Activated CD4-positive, alpha-beta T cell treated with anti-CD3 and anti-CD28 coated beads for 36 hours (primary cell): ENCODE results near the gene SHISAL1. TPM values are rescaled to one million over a fixed set of nuclear protein-coding genes. Genes with fewer than 3 reads are reported as not detected.

Experiments
- ATAC-seq: fragments of 200-7000 bp; cut with Tn5 transposase; one replicate; pipeline ENCODE4 v1.10.0; 2021; ENCODE audit warnings: mild to moderate bottlenecking, moderate library complexity
- CTCF ChIA-PET: fragments of 350-600 bp; sonication (Branson Sonifier 250); formaldehyde crosslinking; loops from one replicate; lab custom pipeline; 2021; ENCODE audit warnings: antibody characterized with exemption; lab: Charles Lee
- POLR2A ChIA-PET: fragments of 350-600 bp; sonication (Branson Sonifier 250); formaldehyde crosslinking; loops from one replicate; lab custom pipeline; 2021; ENCODE audit warnings: antibody characterized with exemption, inconsistent platforms; lab: Charles Lee
- DNase-seq: peaks from one replicate; pipeline ENCODE4 v3.0.0-alpha.2; 2020
- H3K27ac Mint-ChIP-seq: one replicate; pipeline ENCODE4 v1.8.0; 2021; ENCODE audit warnings: mixed read lengths
- H3K27me3 Mint-ChIP-seq: one replicate; pipeline ENCODE4 v1.8.0; 2021; ENCODE audit warnings: mixed read lengths
- H3K36me3 Mint-ChIP-seq: one replicate; pipeline ENCODE4 v1.8.0; 2021; ENCODE audit warnings: low read depth, mixed read lengths
- H3K4me1 Mint-ChIP-seq: one replicate; pipeline ENCODE4 v1.8.0; 2021; ENCODE audit warnings: mixed read lengths
- H3K4me3 Mint-ChIP-seq: one replicate; pipeline ENCODE4 v1.8.0; 2021; ENCODE audit warnings: mild to moderate bottlenecking, moderate library complexity, mixed read lengths
- H3K9me3 Mint-ChIP-seq: one replicate; pipeline ENCODE4 v1.8.0; 2021; ENCODE audit warnings: low read depth, mixed read lengths
- intact Hi-C, 2 experiments: fragments of 100-400 bp; cut with DNase I in 1 of 2; cut with micrococcal nuclease in 1 of 2; formaldehyde crosslinking; loops; one replicate each; pipeline versions ENCODE4 v1.14.2 to v1.15.1; 2022 to 2024; cut with DNase I, micrococcal nuclease
- total RNA-seq, 2 experiments: library from RNA; stranded (reverse); gene quantifications; one replicate each; pipeline ENCODE4 v1.2.3, GENCODE V29; 2021

SHISAL1 gene
- total RNA-seq, 2 experiments from 2014 or later: not detected

GRCh38 chr22:44211946-44212930 is 100.5 kb downstream of the SHISAL1 start:
- ChIA-PET POLR2A (no interaction called here), CTCF (no interaction called here)
- H3K27ac Mint-ChIP-seq: no peak overlapping the region
- intact Hi-C loops: no loop called here
- H3K4me1 Mint-ChIP-seq: no peaks in the 10 kb centered on the region
- no peak for DNase-seq
- peaks cover 12% of the 10 kb centered on the region for H3K9me3 Mint-ChIP-seq
- H3K36me3 Mint-ChIP-seq: peaks cover 13% of the 10 kb centered on the region
- no peaks in the 10 kb centered on the region for H3K27me3 Mint-ChIP-seq
- no peak overlapping the region for H3K4me3 Mint-ChIP-seq
- no peak for ATAC-seq

GRCh38 chr22:44211256-44211945 is 101.3 kb downstream of the SHISAL1 start:
- Mint-ChIP-seq H3K36me3 (peaks cover 13% of the 10 kb centered on the region), H3K27me3 (no peaks in the 10 kb centered on the region), H3K9me3 (peaks cover 12% of the 10 kb centered on the region), H3K4me1 (no peaks in the 10 kb centered on the region), H3K27ac (no peak overlapping the region), H3K4me3 (no peak overlapping the region)
- ATAC-seq (no peak), DNase-seq (no peak)
- POLR2A ChIA-PET: no interaction called here
- CTCF ChIA-PET: no interaction called here
- intact Hi-C loops: no loop called here

GRCh38 chr22:44210722-44211121 is 102.0 kb downstream of the SHISAL1 start:
- intact Hi-C loops: no loop called here
- Mint-ChIP-seq H3K36me3 (peaks cover 16% of the 10 kb centered on the region), H3K4me3 (no peak overlapping the region), H3K27me3 (no peaks in the 10 kb centered on the region), H3K4me1 (no peaks in the 10 kb centered on the region), H3K9me3 (peaks cover 12% of the 10 kb centered on the region), H3K27ac (no peak overlapping the region)
- DNase-seq (no peak), ATAC-seq (no peak)
- ChIA-PET POLR2A (no interaction called here), CTCF (no interaction called here)

- Mint-ChIP-seq H3K27me3 (no peaks in the 10 kb centered on the region), H3K4me3 (no peak overlapping the region), H3K9me3 (peaks cover 12% of the 10 kb centered on the region), H3K27ac (no peak overlapping the region), H3K4me1 (no peaks in the 10 kb centered on the region), H3K36me3 (peaks cover 17% of the 10 kb centered on the region)
- CTCF ChIA-PET: no interaction called here
- no peak for ATAC-seq
- POLR2A ChIA-PET: interaction anchor here (0.6 kb wide), 1 partner anchor 416 kb away, joined by 3 read pairs; no protein-coding TSS in a partner anchor
- DNase-seq: no peak
- intact Hi-C loops: no loop called here
Observed at GRCh38 chr22:44209343-44209742, 103.4 kb downstream of the SHISAL1 start.

GRCh38 chr22:44207981-44208317 is 104.8 kb downstream of the SHISAL1 start:
- ATAC-seq: no peak
- Mint-ChIP-seq H3K4me1 (no peaks in the 10 kb centered on the region), H3K27ac (no peak overlapping the region), H3K9me3 (peaks cover 12% of the 10 kb centered on the region), H3K27me3 (no peaks in the 10 kb centered on the region), H3K36me3 (peaks cover 18% of the 10 kb centered on the region), H3K4me3 (no peak overlapping the region)
- POLR2A ChIA-PET: no interaction called here
- DNase-seq: no peak
- intact Hi-C loops: no loop called here
- CTCF ChIA-PET: no interaction called here

GRCh38 chr22:44207173-44207980 is 105.4 kb downstream of the SHISAL1 start:
- intact Hi-C loops: no loop called here
- H3K27ac Mint-ChIP-seq: no peak overlapping the region
- no peak overlapping the region for H3K4me3 Mint-ChIP-seq
- no peak for DNase-seq
- H3K27me3 Mint-ChIP-seq: no peaks in the 10 kb centered on the region
- POLR2A ChIA-PET: no interaction called here
- peaks cover 12% of the 10 kb centered on the region for H3K9me3 Mint-ChIP-seq
- peaks cover 24% of the 10 kb centered on the region for H3K36me3 Mint-ChIP-seq
- CTCF ChIA-PET: no interaction called here
- ATAC-seq: no peak
- no peaks in the 10 kb centered on the region for H3K4me1 Mint-ChIP-seq

GRCh38 chr22:44206696-44207095 is 106.1 kb downstream of the SHISAL1 start:
- intact Hi-C loops: no loop called here
- DNase-seq: no peak
- Mint-ChIP-seq H3K9me3 (peaks cover 12% of the 10 kb centered on the region), H3K36me3 (peaks cover 24% of the 10 kb centered on the region), H3K27ac (no peak overlapping the region), H3K4me1 (no peaks in the 10 kb centered on the region), H3K4me3 (no peak overlapping the region), H3K27me3 (no peaks in the 10 kb centered on the region)
- ChIA-PET POLR2A (no interaction called here), CTCF (no interaction called here)
- no peak for ATAC-seq

GRCh38 chr22:44206330-44206645 is 106.5 kb downstream of the SHISAL1 start:
- Mint-ChIP-seq H3K36me3 (peaks cover 24% of the 10 kb centered on the region), H3K27me3 (no peaks in the 10 kb centered on the region), H3K4me3 (no peak overlapping the region), H3K9me3 (peaks cover 12% of the 10 kb centered on the region), H3K27ac (no peak overlapping the region), H3K4me1 (no peaks in the 10 kb centered on the region)
- POLR2A ChIA-PET: no interaction called here
- ATAC-seq (no peak), DNase-seq (no peak)
- CTCF ChIA-PET: no interaction called here
- intact Hi-C loops: no loop called here

GRCh38 chr22:44205516-44206329 is 107.0 kb downstream of the SHISAL1 start:
- no peak overlapping the region for H3K27ac Mint-ChIP-seq
- H3K9me3 Mint-ChIP-seq: peaks cover 12% of the 10 kb centered on the region
- H3K4me3 Mint-ChIP-seq: no peak overlapping the region
- DNase-seq: no peak
- no peak for ATAC-seq
- H3K36me3 Mint-ChIP-seq: peaks cover 24% of the 10 kb centered on the region
- ChIA-PET CTCF (no interaction called here), POLR2A (no interaction called here)
- H3K4me1 Mint-ChIP-seq: no peaks in the 10 kb centered on the region
- no peaks in the 10 kb centered on the region for H3K27me3 Mint-ChIP-seq
- intact Hi-C loops: no loop called here

- CTCF ChIA-PET: no interaction called here
- no peak overlapping the region for H3K27ac Mint-ChIP-seq
- intact Hi-C loops: no loop called here
- no peak overlapping the region for H3K4me3 Mint-ChIP-seq
- H3K9me3 Mint-ChIP-seq: peaks cover 9% of the 10 kb centered on the region
- no peaks in the 10 kb centered on the region for H3K27me3 Mint-ChIP-seq
- peaks cover 22% of the 10 kb centered on the region for H3K36me3 Mint-ChIP-seq
- POLR2A ChIA-PET: no interaction called here
- ATAC-seq (no peak), DNase-seq (no peak)
- no peaks in the 10 kb centered on the region for H3K4me1 Mint-ChIP-seq
Observed at GRCh38 chr22:44204739-44205515, 107.8 kb downstream of the SHISAL1 start.
